ENCODE results near the gene RPSA. TPM values are rescaled to one million over a fixed set of nuclear protein-coding genes. Genes with fewer than 3 reads are reported as not detected.
"Not testable (repeated sequence)": the region's sequence is repeated elsewhere in the genome, so short reads cannot be mapped to it uniquely, and the experiment has no call there.

RPSA gene
- total and polyA plus RNA-seq, 2 experiments from 2014 or later, result 406 to 1,590 TPM

DNA sequence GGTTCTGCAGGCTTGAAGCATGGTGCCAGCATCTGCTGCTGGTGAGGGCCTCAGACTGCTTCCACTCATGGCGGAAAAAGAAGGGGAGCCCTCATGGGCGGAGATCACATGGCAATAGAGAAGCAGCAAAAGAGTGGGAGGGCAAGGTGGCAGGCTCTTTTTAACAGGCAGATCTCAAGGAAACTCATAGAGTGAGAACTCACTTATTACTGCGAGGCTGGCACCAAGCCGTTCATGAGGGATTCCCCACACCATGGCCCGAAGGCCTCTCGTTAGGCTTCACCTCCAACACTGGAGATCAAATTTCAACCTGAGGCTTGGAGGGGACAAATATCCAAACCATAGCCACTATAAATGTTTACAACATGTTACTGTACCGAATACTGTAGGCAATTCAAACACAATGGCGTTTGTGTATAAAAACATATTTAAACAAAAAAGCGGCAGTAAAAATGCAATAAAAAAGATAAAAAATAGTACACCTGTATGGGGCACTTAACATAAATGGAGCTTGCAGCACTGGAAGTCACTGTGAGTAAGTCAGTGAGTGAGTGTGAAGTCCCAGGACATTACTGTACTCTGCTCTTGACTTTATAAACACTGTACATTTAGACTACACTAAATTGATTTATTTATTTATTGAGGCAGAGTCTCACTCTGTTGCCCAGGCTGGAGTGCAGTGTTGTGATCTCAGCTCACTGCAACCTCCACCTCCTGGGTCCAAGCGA, 42.1 kb downstream of the RPSA start:
- no peak overlapping the region for H3K9ac ChIP-seq
- H3K79me2 ChIP-seq (ENCODE audit: insufficient read depth), result no peaks in the 10 kb centered on the region
- in situ Hi-C loops (cut with MboI), result no loop called here
- H3F3A ChIP-seq (ENCODE audit: insufficient read depth), result 0 out of 2 replicates have a peak, but pooled peaks cover 7% of the 10 kb centered on the region
- no peak overlapping the region for H2AFZ ChIP-seq
- peaks cover 5% of the 10 kb centered on the region for H3K4me1 ChIP-seq (ENCODE audit: insufficient read depth)
- H3K27ac ChIP-seq, result no peak overlapping the region
- TF ChIP-seq EZH2phosphoT487 (IDR thresholded peaks at IDR 0.05; ENCODE audit: insufficient read depth, low read depth) (no peak), EZH2 (IDR thresholded peaks at IDR 0.05; ENCODE audit: insufficient read depth, poor library complexity, severe bottlenecking) (no peak)
- no peak overlapping the region for H3K4me2 ChIP-seq (ENCODE audit: unreplicated experiment)
- no peaks in the 10 kb centered on the region for H3K27me3 ChIP-seq (replicated peaks; ENCODE audit: insufficient read depth)
- no peaks in the 10 kb centered on the region for H3K9me2 ChIP-seq (ENCODE audit: insufficient read depth)
- H3K9me3 ChIP-seq (ENCODE audit: low read depth), result no peaks in the 10 kb centered on the region
- H3K36me3 ChIP-seq (ENCODE audit: low read depth), result no peaks in the 10 kb centered on the region
- H4K20me1 ChIP-seq (ENCODE audit: insufficient read depth), result no peaks in the 10 kb centered on the region
- H3K4me3 ChIP-seq, result no peak overlapping the region
- WGBS, 2 experiments (ENCODE audit: low coverage in 1 of 2, low lambda C conversion rate in 2 of 2, missing lambda C conversion rate in 2 of 2), result 65 to 66% methylated on average over 10 of the region's 10 CpGs
- no peak for DNase-seq

DNA sequence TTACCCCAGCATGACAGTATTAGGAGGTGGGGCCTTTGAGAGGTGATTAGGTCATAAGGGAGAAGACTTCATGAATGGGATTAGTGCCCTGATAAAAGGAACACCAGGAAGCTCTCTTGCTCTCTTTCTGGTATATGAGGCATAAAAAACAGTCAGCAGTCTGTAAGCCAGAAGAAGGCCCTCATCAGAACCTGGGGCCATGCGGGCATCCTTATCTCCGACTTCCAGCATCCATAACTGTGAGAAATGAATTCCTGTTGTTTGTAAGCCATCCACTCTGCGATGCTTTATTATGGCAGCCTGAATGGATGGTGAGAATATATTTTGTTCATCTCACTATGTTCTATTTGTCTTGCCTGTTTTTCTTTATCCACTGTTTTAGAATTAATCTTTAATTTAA, 43.3 kb downstream of the RPSA start:
- H3K27me3 ChIP-seq (replicated peaks; ENCODE audit: insufficient read depth), result no peaks in the 10 kb centered on the region
- H3K27ac ChIP-seq, result no peak overlapping the region

DNA sequence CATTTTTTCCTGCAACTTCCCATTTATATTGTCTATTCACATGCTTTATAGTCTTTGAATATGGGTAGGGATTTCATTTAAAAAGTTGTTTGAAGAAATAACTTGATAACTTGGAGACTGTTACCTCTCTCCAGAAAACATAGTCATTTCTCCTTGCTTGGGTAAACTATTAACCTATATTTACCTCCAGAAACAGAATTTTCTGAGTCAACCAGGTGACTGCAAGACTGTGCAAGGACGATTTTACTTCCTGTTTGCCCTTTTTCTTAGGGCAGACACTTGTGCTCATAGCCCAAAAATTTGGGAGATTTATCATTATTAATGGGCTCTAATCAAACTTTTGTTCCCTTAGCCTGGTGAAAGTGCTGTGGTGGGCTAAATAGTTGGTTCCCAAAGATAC, 46.6 kb downstream of the RPSA start:
- no peaks in the 10 kb centered on the region for H3K79me2 ChIP-seq (ENCODE audit: insufficient read depth)
- DNase-seq, result no peak
- no peak overlapping the region for H3K4me3 ChIP-seq
- no peaks in the 10 kb centered on the region for H3K9me3 ChIP-seq (ENCODE audit: low read depth)
- 14 to 23% methylated on average over 1 of the region's 1 CpG for WGBS, 2 experiments (ENCODE audit: low coverage in 1 of 2, low lambda C conversion rate in 2 of 2, missing lambda C conversion rate in 2 of 2)
- H3F3A ChIP-seq (ENCODE audit: insufficient read depth), result no peaks in the 10 kb centered on the region
- H3K36me3 ChIP-seq (ENCODE audit: low read depth), result no peaks in the 10 kb centered on the region
- no peak overlapping the region for H3K27ac ChIP-seq
- H2AFZ ChIP-seq, result no peak overlapping the region
- H3K4me1 ChIP-seq (ENCODE audit: insufficient read depth), result no peaks in the 10 kb centered on the region
- no peaks in the 10 kb centered on the region for H3K9me2 ChIP-seq (ENCODE audit: insufficient read depth)
- H4K20me1 ChIP-seq (ENCODE audit: insufficient read depth), result no peaks in the 10 kb centered on the region
- H3K27me3 ChIP-seq (replicated peaks; ENCODE audit: insufficient read depth), result no peaks in the 10 kb centered on the region
- H3K9ac ChIP-seq, result no peak overlapping the region
- in situ Hi-C loops (cut with MboI), result no loop called here
- H3K4me2 ChIP-seq (ENCODE audit: unreplicated experiment), result no peak overlapping the region
- TF ChIP-seq EZH2 (IDR thresholded peaks at IDR 0.05; ENCODE audit: insufficient read depth, poor library complexity, severe bottlenecking) (no peak), EZH2phosphoT487 (IDR thresholded peaks at IDR 0.05; ENCODE audit: insufficient read depth, low read depth) (no peak)

More for the DNA sequence above, 43.3 kb downstream of the RPSA start:
- DNase-seq, result no peak
- Histone ChIP-seq H3F3A (ENCODE audit: insufficient read depth) (0 out of 2 replicates have a peak, but pooled peaks cover 7% of the 10 kb centered on the region), H4K20me1 (ENCODE audit: insufficient read depth) (no peaks in the 10 kb centered on the region), H3K79me2 (ENCODE audit: insufficient read depth) (no peaks in the 10 kb centered on the region), H3K9me2 (ENCODE audit: insufficient read depth) (no peaks in the 10 kb centered on the region), H3K4me3 (no peak overlapping the region), H3K4me1 (ENCODE audit: insufficient read depth) (peaks cover 5% of the 10 kb centered on the region), H2AFZ (no peak overlapping the region), H3K36me3 (ENCODE audit: low read depth) (no peaks in the 10 kb centered on the region), H3K9me3 (ENCODE audit: low read depth) (no peaks in the 10 kb centered on the region), H3K4me2 (ENCODE audit: unreplicated experiment) (no peak overlapping the region), H3K9ac (no peak overlapping the region)
- in situ Hi-C loops (cut with MboI), result no loop called here
- TF ChIP-seq EZH2phosphoT487 (IDR thresholded peaks at IDR 0.05; ENCODE audit: insufficient read depth, low read depth) (no peak), EZH2 (IDR thresholded peaks at IDR 0.05; ENCODE audit: insufficient read depth, poor library complexity, severe bottlenecking) (no peak)
- WGBS, 2 experiments (ENCODE audit: low coverage in 1 of 2, low lambda C conversion rate in 2 of 2, missing lambda C conversion rate in 2 of 2), result 86 to 88% methylated on average over 3 of the region's 3 CpGs

DNA sequence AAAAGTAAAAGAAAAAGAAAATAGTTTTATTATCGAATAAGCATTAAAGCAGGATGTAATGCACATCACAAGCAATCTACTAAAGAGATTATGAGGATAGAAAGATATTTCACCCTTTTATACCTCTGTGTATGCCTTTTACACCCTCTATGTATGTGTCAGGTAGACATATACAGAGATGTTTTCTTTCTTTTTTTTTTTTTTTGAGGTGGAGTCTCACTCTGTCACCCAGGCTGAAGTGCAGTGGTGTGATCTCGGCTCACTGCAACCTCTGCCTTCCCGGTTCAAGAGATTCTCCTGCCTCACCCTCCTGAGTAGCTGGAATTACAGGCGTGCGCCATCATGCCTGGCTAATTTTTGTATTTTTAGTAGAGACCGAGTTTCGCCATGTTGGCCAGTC, 47.4 kb downstream of the RPSA start:
- H3K27ac ChIP-seq; H3K9me3 ChIP-seq (ENCODE audit: low read depth); H3F3A ChIP-seq (ENCODE audit: insufficient read depth); DNase-seq; H3K9ac ChIP-seq; H4K20me1 ChIP-seq (ENCODE audit: insufficient read depth); H2AFZ ChIP-seq; H3K27me3 ChIP-seq (replicated peaks; ENCODE audit: insufficient read depth); H3K79me2 ChIP-seq (ENCODE audit: insufficient read depth); H3K4me3 ChIP-seq; in situ Hi-C loops (cut with MboI); H3K9me2 ChIP-seq (ENCODE audit: insufficient read depth); H3K4me1 ChIP-seq (ENCODE audit: insufficient read depth); H3K4me2 ChIP-seq (ENCODE audit: unreplicated experiment); H3K36me3 ChIP-seq (ENCODE audit: low read depth): not testable (repeated sequence)
- WGBS, 2 experiments (ENCODE audit: low coverage in 1 of 2, low lambda C conversion rate in 2 of 2, missing lambda C conversion rate in 2 of 2), result 64% methylated on average over 7 of the region's 7 CpGs
